K562 (cell line): Measurements from ENCODE around the gene GART. TPM values are rescaled to one million over a fixed set of nuclear protein-coding genes. Genes with fewer than 3 reads are reported as not detected.

Experiments used
- BHLHE40 ChIP-seq: IDR thresholded peaks from 2 replicates; pipeline ENCODE4 v1.6.1; 2011; ENCODE audit warnings: low read length, improper control_type of control experiment
- CBFA2T3 ChIP-seq: fragments of 450-650 bp; IDR thresholded peaks from 2 replicates; pipeline ENCODE4 v1.6.1; 2017
- CREM ChIP-seq: IDR thresholded peaks from 2 replicates; pipeline ENCODE4 v1.6.1; 2014; ENCODE audit warnings: antibody characterized with exemption, low read depth
- HDAC2 ChIP-seq: fragments of 450-650 bp; IDR thresholded peaks from 2 replicates; pipeline ENCODE4 v1.6.1; 2016; ENCODE audit warnings: mild to moderate bottlenecking
- HNRNPK ChIP-seq: fragments of 200-400 bp; formaldehyde crosslinking; IDR thresholded peaks from one replicate; pipeline ENCODE4 v1.6.1; 2018; ENCODE audit warnings: mild to moderate bottlenecking, low read depth, low read length; ENCODE audit not compliant: poor library complexity, severe bottlenecking
- MAZ ChIP-seq, 2 experiments: fragments of 450-650 bp in 1 of 2; sonication (generic) in 1 of 2; formaldehyde crosslinking; IDR thresholded peaks in 1 of 2; conservative IDR thresholded peaks in 1 of 2; 2 replicates each; pipeline versions ENCODE4 v1.4.0 to v1.5.0; 2020; ENCODE audit warnings: mild to moderate bottlenecking in 1 of 2, missing genetic modification reagents in 1 of 2
- MECOM ChIP-seq: fragments of 250-450 bp; sonication (Bioruptor Pico); IDR thresholded peaks from 2 replicates; pipeline ENCODE4 v1.8.0; 2022; ENCODE audit warnings: inconsistent platforms
- MTA2 ChIP-seq: fragments of 450-650 bp; IDR thresholded peaks from 2 replicates; pipeline ENCODE4 v1.6.1; 2016; ENCODE audit warnings: low read depth
- MXI1 ChIP-seq: IDR thresholded peaks from 2 replicates; pipeline ENCODE4 v1.6.1; 2011; ENCODE audit warnings: low read depth, mild to moderate bottlenecking, improper control_type of control experiment, low read length
- NFIC ChIP-seq: fragments of 450-650 bp; IDR thresholded peaks from 2 replicates; pipeline ENCODE4 v1.6.1; 2017; ENCODE audit warnings: mild to moderate bottlenecking, inconsistent platforms
- NR3C1 ChIP-seq: sonication (generic); formaldehyde crosslinking; IDR thresholded peaks from 2 replicates; pipeline ENCODE4 v1.8.1; 2022; ENCODE audit warnings: missing genetic modification reagents
- PBX2 ChIP-seq, 2 experiments: IDR thresholded peaks in 1 of 2; conservative IDR thresholded peaks in 1 of 2; 2 replicates each; pipeline ENCODE4 v1.6.1; 2016; ENCODE audit warnings: low read depth in 2 of 2, mild to moderate bottlenecking in 1 of 2, missing compliant biosample characterization in 1 of 2, missing genetic modification characterization in 1 of 2, moderate library complexity in 1 of 2
- RAD51 ChIP-seq: fragments of 450-650 bp; IDR thresholded peaks from 2 replicates; pipeline ENCODE4 v1.7.1; 2016; ENCODE audit warnings: low read depth, mild to moderate bottlenecking, borderline replicate concordance
- RCOR1 ChIP-seq, 2 experiments: IDR thresholded peaks; 2 replicates each; pipeline ENCODE4 v1.6.1; 2012; ENCODE audit warnings: low read depth in 2 of 2, low read length in 2 of 2, borderline replicate concordance in 1 of 2, improper control_type of control experiment in 1 of 2
- SMAD1 ChIP-seq: fragments of 150-350 bp; IDR thresholded peaks from 2 replicates; pipeline ENCODE4 v1.6.1; 2014; ENCODE audit warnings: low read length, low read depth; ENCODE audit not compliant: partially characterized antibody
- TRIM24 ChIP-seq, 2 experiments: fragments of 450-650 bp; IDR thresholded peaks; 2 replicates each; pipeline ENCODE4 v1.6.1; 2016
- ZBTB9 ChIP-seq: fragments of 450-650 bp; formaldehyde crosslinking; IDR thresholded peaks from 2 replicates; pipeline ENCODE4 v1.4.0; 2020; ENCODE audit warnings: mild to moderate bottlenecking, moderate library complexity
- polyA plus RNA-seq, 8 experiments: library from polyadenylated mRNA; depleted of rRNA in 4 of 8; stranded (reverse) in 5 of 8; unstranded in 3 of 8; fragments of >200 nt; fragmentation: Nextera tagmentation in 2 of 8; fragmentation: Illumina TruSeq in 1 of 8; extraction: Ambion mirVana in 2 of 8; extraction: Trizol in 1 of 8; gene quantifications; 2 replicates each; pipeline versions ENCODE4 v1.2.1 to v1.2.3, GENCODE V29; 2011 to 2014; ENCODE audit warnings: inconsistent platforms in 1 of 8, missing spikeins in 1 of 8
- total RNA-seq, 7 experiments: library from RNA; depleted of rRNA in 6 of 7; stranded (reverse); fragments of >200 nt in 6 of 7; fragmentation: Illumina TruSeq in 2 of 7; extraction: Trizol in 2 of 7; gene quantifications; 2 replicates each; pipeline versions ENCODE4 v1.2.1 to v1.2.3, GENCODE V29; 2011 to 2021; ENCODE audit warnings: low replicate concordance in 1 of 7
- TF ChIP-seq, protein P1 (sequence below): sonication (generic); formaldehyde crosslinking; IDR thresholded peaks from 2 replicates; pipeline ENCODE4 v1.8.0; 2022; ENCODE audit warnings: missing genetic modification reagents, mild to moderate bottlenecking, moderate library complexity, borderline replicate concordance
- TF ChIP-seq, protein P2 (sequence below): fragments of 250-450 bp; sonication (Bioruptor Pico); IDR thresholded peaks from 2 replicates; pipeline ENCODE4 v1.8.0; 2022; ENCODE audit warnings: inconsistent platforms, mild to moderate bottlenecking, moderate library complexity, borderline replicate concordance
- TF ChIP-seq, protein P3 (sequence below), 2 experiments: fragments of 450-650 bp; conservative IDR thresholded peaks; 2 replicates each; pipeline ENCODE4 v1.6.1; 2017; ENCODE audit warnings: mild to moderate bottlenecking in 2 of 2, moderate library complexity in 2 of 2

The GART gene
- total and polyA plus RNA-seq, 9 of the 15 experiments (the other 6 are each of a cell fraction or from before 2014, with no cell fraction given) = 141 to 429 (median 349) TPM

DNA sequence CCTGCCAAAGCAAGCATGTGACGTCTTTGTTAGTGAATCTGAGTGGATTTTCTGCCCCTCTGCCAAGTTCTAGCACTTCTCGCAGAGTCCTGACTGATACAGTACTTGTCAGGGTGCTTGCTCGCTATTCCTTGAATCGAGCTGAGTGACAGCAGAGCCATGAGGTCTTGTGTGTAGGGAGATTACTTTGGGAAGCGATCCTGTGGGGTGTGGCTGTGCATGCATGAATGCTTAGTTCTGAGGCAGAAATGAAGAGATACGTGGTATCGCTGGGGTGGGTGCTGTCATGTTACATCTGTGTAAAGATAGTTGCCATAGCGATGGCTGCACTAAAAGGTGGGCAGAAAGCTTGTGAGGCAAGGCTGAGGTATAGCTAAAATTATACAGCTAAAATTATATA, 31.1 kb downstream of the GART start (continued):
- TF ChIP-seq MAZ (CRISPR knock-in tag; conservative IDR thresholded peaks at IDR 0.05 in 1 of 2, IDR thresholded peaks at IDR 0.05 in 1 of 2) = 0 out of 4 replicates have a peak, but pooled peaks of 1 of the 2 experiments have one; percentile 28
- TF ChIP-seq CBFA2T3 = peak; percentile 86
- TF ChIP-seq HDAC2 = peak; percentile 44; the same call in 1 of the 2 replicates
- peak in 1 of 2 experiments; percentile 44; a peak in 1 of 4 replicates for TF ChIP-seq RCOR1 (IDR thresholded peaks at IDR 0.05; ENCODE audit: borderline replicate concordance in 1 of 2, low read depth in 2 of 2, low read length in 2 of 2)
- TF ChIP-seq HNRNPK = no peak
- peak; percentile 26; the same call in 1 of the 2 replicates for TF ChIP-seq NFIC
- TF ChIP-seq MXI1 = peak; percentile 59; the same call in 1 of the 2 replicates
- TF ChIP-seq ZBTB9 (CRISPR knock-in tag) = 0 out of 2 replicates have a peak, but pooled peaks have one; percentile 31
- no peak for TF ChIP-seq NR3C1 (CRISPR knock-in tag)
- TF ChIP-seq, protein P1, sequence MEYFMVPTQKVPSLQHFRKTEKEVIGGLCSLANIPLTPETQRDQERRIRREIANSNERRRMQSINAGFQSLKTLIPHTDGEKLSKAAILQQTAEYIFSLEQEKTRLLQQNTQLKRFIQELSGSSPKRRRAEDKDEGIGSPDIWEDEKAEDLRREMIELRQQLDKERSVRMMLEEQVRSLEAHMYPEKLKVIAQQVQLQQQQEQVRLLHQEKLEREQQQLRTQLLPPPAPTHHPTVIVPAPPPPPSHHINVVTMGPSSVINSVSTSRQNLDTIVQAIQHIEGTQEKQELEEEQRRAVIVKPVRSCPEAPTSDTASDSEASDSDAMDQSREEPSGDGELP = peak; percentile 42
- no peak for TF ChIP-seq SMAD1
- TF ChIP-seq, protein P2, sequence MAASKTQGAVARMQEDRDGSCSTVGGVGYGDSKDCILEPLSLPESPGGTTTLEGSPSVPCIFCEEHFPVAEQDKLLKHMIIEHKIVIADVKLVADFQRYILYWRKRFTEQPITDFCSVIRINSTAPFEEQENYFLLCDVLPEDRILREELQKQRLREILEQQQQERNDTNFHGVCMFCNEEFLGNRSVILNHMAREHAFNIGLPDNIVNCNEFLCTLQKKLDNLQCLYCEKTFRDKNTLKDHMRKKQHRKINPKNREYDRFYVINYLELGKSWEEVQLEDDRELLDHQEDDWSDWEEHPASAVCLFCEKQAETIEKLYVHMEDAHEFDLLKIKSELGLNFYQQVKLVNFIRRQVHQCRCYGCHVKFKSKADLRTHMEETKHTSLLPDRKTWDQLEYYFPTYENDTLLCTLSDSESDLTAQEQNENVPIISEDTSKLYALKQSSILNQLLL (CRISPR knock-in tag) = no peak
- TF ChIP-seq TRIM24 (IDR thresholded peaks at IDR 0.05) = 0 out of 4 replicates have a peak, but pooled peaks of 1 of the 2 experiments have one; percentile 46
- TF ChIP-seq MECOM (CRISPR knock-in tag) = no peak
- peak; percentile 59; the same call in 1 of the 2 replicates for TF ChIP-seq BHLHE40
- TF ChIP-seq CREM = peak; percentile 48; the same call in 1 of the 2 replicates
- TF ChIP-seq MTA2 = peak; percentile 71
- TF ChIP-seq, protein P3, sequence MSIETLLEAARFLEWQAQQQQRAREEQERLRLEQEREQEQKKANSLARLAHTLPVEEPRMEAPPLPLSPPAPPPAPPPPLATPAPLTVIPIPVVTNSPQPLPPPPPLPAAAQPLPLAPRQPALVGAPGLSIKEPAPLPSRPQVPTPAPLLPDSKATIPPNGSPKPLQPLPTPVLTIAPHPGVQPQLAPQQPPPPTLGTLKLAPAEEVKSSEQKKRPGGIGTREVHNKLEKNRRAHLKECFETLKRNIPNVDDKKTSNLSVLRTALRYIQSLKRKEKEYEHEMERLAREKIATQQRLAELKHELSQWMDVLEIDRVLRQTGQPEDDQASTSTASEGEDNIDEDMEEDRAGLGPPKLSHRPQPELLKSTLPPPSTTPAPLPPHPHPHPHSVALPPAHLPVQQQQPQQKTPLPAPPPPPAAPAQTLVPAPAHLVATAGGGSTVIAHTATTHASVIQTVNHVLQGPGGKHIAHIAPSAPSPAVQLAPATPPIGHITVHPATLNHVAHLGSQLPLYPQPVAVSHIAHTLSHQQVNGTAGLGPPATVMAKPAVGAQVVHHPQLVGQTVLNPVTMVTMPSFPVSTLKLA (conservative IDR thresholded peaks at IDR 0.05) = peak; percentile 68 to 84
- no peak for TF ChIP-seq RAD51
- peak; percentile 53 for TF ChIP-seq PBX2 (CRISPR knock-in tag; IDR thresholded peaks at IDR 0.05; ENCODE audit: low read depth)
- no peak; the same call in 1 of the 2 replicates for TF ChIP-seq PBX2 (tag; conservative IDR thresholded peaks at IDR 0.05; ENCODE audit: low read depth)
